SK-N-SH treated with all-trans-retinoic acid at 6 μM for 48 hours (cell line): ENCODE data around the gene TXNDC11.

Experiments
- ATAC-seq: fragments of 200-7000 bp; cut with Tn5 transposase; 3 replicates; pipeline ENCODE4 v1.9.1; 2020; ENCODE audit warnings: mild to moderate bottlenecking, moderate library complexity
- ARNTL ChIP-seq: fragments of 450-650 bp; formaldehyde crosslinking; IDR thresholded peaks from 2 replicates; pipeline ENCODE4 v1.5.0; 2020; ENCODE audit warnings: low read depth, mild to moderate bottlenecking, moderate library complexity, borderline replicate concordance
- BACH2 ChIP-seq: fragments of 250-450 bp; sonication (Bioruptor Pico); IDR thresholded peaks from 2 replicates; pipeline ENCODE4 v1.9.0; 2021; ENCODE audit warnings: mild to moderate bottlenecking, borderline replicate concordance
- CREB5 ChIP-seq: fragments of 250-450 bp; sonication (Bioruptor Pico); IDR thresholded peaks from 2 replicates; pipeline ENCODE4 v1.5.1; 2020; ENCODE audit warnings: low read depth, mild to moderate bottlenecking, moderate library complexity
- CSDC2 ChIP-seq: fragments of 250-450 bp; sonication (Bioruptor Pico); IDR thresholded peaks from 2 replicates; pipeline ENCODE4 v1.5.0; 2020; ENCODE audit warnings: mild to moderate bottlenecking, moderate library complexity
- CSRNP3 ChIP-seq: fragments of 250-450 bp; sonication (Bioruptor Pico); IDR thresholded peaks from 2 replicates; pipeline ENCODE4 v1.5.1; 2021; ENCODE audit warnings: mild to moderate bottlenecking, moderate library complexity
- ESRRG ChIP-seq: fragments of 250-450 bp; sonication (Bioruptor Pico); IDR thresholded peaks from 2 replicates; pipeline ENCODE4 v1.6.1; 2021; ENCODE audit warnings: mild to moderate bottlenecking
- GLIS3 ChIP-seq: fragments of 250-450 bp; sonication (Bioruptor Pico); IDR thresholded peaks from 2 replicates; pipeline ENCODE4 v1.5.0; 2020; ENCODE audit warnings: mild to moderate bottlenecking, moderate library complexity
- ISL1 ChIP-seq: fragments of 250-450 bp; sonication (Bioruptor Pico); IDR thresholded peaks from 2 replicates; pipeline ENCODE4 v2.1.2; 2022; ENCODE audit warnings: mild to moderate bottlenecking, moderate library complexity
- OSR1 ChIP-seq: fragments of 250-450 bp; sonication (Bioruptor Pico); IDR thresholded peaks from 2 replicates; pipeline ENCODE4 v1.8.0; 2022; ENCODE audit warnings: moderate library complexity, mild to moderate bottlenecking, inconsistent platforms
- PATZ1 ChIP-seq: fragments of 250-450 bp; sonication (Bioruptor Pico); IDR thresholded peaks from 2 replicates; pipeline ENCODE4 v1.8.0; 2020; ENCODE audit warnings: mild to moderate bottlenecking, moderate library complexity, borderline replicate concordance
- POU6F1 ChIP-seq: fragments of 250-450 bp; sonication (Bioruptor Pico); IDR thresholded peaks from 2 replicates; pipeline ENCODE4 v1.8.0; 2021; ENCODE audit warnings: low read depth, mild to moderate bottlenecking, moderate library complexity, borderline replicate concordance
- PPARA ChIP-seq: fragments of 250-450 bp; sonication (Bioruptor Pico); IDR thresholded peaks from 2 replicates; pipeline ENCODE4 v1.5.0; 2020; ENCODE audit warnings: mild to moderate bottlenecking, borderline replicate concordance
- RARB ChIP-seq: fragments of 250-450 bp; sonication (Bioruptor Pico); IDR thresholded peaks from 2 replicates; pipeline ENCODE4 v1.8.0; 2021; ENCODE audit warnings: mild to moderate bottlenecking, moderate library complexity
- TCF4 ChIP-seq: fragments of 250-450 bp; sonication (Bioruptor Pico); IDR thresholded peaks from 2 replicates; pipeline ENCODE4 v1.8.0; 2021; ENCODE audit warnings: mild to moderate bottlenecking, moderate library complexity, borderline replicate concordance
- TSHZ2 ChIP-seq: fragments of 250-450 bp; sonication (Bioruptor Pico); IDR thresholded peaks from 2 replicates; pipeline ENCODE4 v1.5.0; 2020; ENCODE audit warnings: mild to moderate bottlenecking, moderate library complexity
- ZC3H10 ChIP-seq: fragments of 250-450 bp; sonication (Bioruptor Pico); IDR thresholded peaks from 2 replicates; pipeline ENCODE4 v1.5.1; 2021; ENCODE audit warnings: mild to moderate bottlenecking, moderate library complexity
- ZFP3 ChIP-seq: fragments of 250-450 bp; sonication (Bioruptor Pico); IDR thresholded peaks from 2 replicates; pipeline ENCODE4 v1.5.0; 2020; ENCODE audit warnings: mild to moderate bottlenecking, moderate library complexity
- ZFP30 ChIP-seq: fragments of 450-650 bp; formaldehyde crosslinking; IDR thresholded peaks from 2 replicates; pipeline ENCODE4 v1.5.0; 2022; ENCODE audit warnings: mild to moderate bottlenecking, moderate library complexity
- ZNF565 ChIP-seq: fragments of 450-650 bp; formaldehyde crosslinking; conservative IDR thresholded peaks from 2 replicates; pipeline ENCODE4 v1.5.0; 2020; ENCODE audit warnings: low read depth, mild to moderate bottlenecking, moderate library complexity
- ZNF70 ChIP-seq: fragments of 450-650 bp; formaldehyde crosslinking; IDR thresholded peaks from 2 replicates; pipeline ENCODE4 v1.5.0; 2020; ENCODE audit warnings: mild to moderate bottlenecking, moderate library complexity
- ZNF8 ChIP-seq: fragments of 450-650 bp; formaldehyde crosslinking; IDR thresholded peaks from 2 replicates; pipeline ENCODE4 v1.5.0; 2020; ENCODE audit warnings: mild to moderate bottlenecking, moderate library complexity

TXNDC11 gene

GRCh38 chr16:11721781-11722467, 20.7 kb downstream of the TXNDC11 start:
- no peak for TF ChIP-seq RARB (CRISPR knock-in tag)
- TF ChIP-seq CREB5 (CRISPR knock-in tag), result no peak
- no peak for TF ChIP-seq ZNF70 (CRISPR knock-in tag)
- TF ChIP-seq PPARA (CRISPR knock-in tag), result no peak
- no peak for TF ChIP-seq ZNF8 (CRISPR knock-in tag)
- TF ChIP-seq ZFP30 (CRISPR knock-in tag), result no peak
- no peak for TF ChIP-seq ARNTL (CRISPR knock-in tag)
- no peak for TF ChIP-seq OSR1
- ATAC-seq, result no peak

GRCh38 chr16:11719762-11720161, 22.9 kb downstream of the TXNDC11 start:
- ATAC-seq, result no peak
- TF ChIP-seq PPARA (CRISPR knock-in tag), result no peak
- no peak for TF ChIP-seq TCF4
- TF ChIP-seq GLIS3 (CRISPR knock-in tag), result no peak
- no peak for TF ChIP-seq ZNF565 (CRISPR knock-in tag)
- TF ChIP-seq OSR1, result no peak
- no peak for TF ChIP-seq CSDC2 (CRISPR knock-in tag)
- TF ChIP-seq PATZ1 (CRISPR knock-in tag), result no peak
- no peak for TF ChIP-seq ZFP30 (CRISPR knock-in tag)
- TF ChIP-seq BACH2, result no peak
- TF ChIP-seq TSHZ2 (CRISPR knock-in tag), result no peak
- TF ChIP-seq RARB (CRISPR knock-in tag), result no peak
- no peak for TF ChIP-seq ESRRG (CRISPR knock-in tag)
- no peak for TF ChIP-seq ZC3H10 (CRISPR knock-in tag)
- TF ChIP-seq CSRNP3, result no peak
- no peak for TF ChIP-seq ISL1 (CRISPR knock-in tag)

GRCh38 chr16:11719171-11719570, 23.5 kb downstream of the TXNDC11 start:
- ATAC-seq, result no peak
- TF ChIP-seq POU6F1 (no peak), RARB (CRISPR knock-in tag) (no peak), ZFP3 (CRISPR knock-in tag) (no peak), ESRRG (CRISPR knock-in tag) (no peak), TSHZ2 (CRISPR knock-in tag) (no peak), ISL1 (CRISPR knock-in tag) (no peak), CSDC2 (CRISPR knock-in tag) (no peak), ZC3H10 (CRISPR knock-in tag) (no peak), ZNF565 (CRISPR knock-in tag) (no peak), ZNF8 (CRISPR knock-in tag) (no peak), BACH2 (no peak), GLIS3 (CRISPR knock-in tag) (no peak), CSRNP3 (no peak), PATZ1 (CRISPR knock-in tag) (no peak)
